Gastroesophageal sphincter (tissue), 4 donors: ENCODE data around the gene RERG. TPM values are rescaled to one million over a fixed set of nuclear protein-coding genes. Genes with fewer than 3 reads are reported as not detected.

Source experiments
- ATAC-seq: fragments of 150-250 bp; one replicate; pipeline ENCODE4 v1.9.1; 2016; ENCODE audit warnings: mild to moderate bottlenecking, moderate library complexity
- H3K27ac ChIP-seq, 4 donors: fragments of 200-600 bp; sonication (generic) in 3 of 4; 1 replicate in 3 of 4; 2 replicates in 1 of 4; pipeline ENCODE4 v1.5.1; 2016 to 2019
- H3K27me3 ChIP-seq: fragments of 200-600 bp; sonication (generic); one replicate; pipeline ENCODE4 v1.5.1; 2019
- H3K36me3 ChIP-seq, 2 donors: fragments of 200-600 bp; sonication (generic); one replicate each; pipeline ENCODE4 v1.5.1; 2019; ENCODE audit warnings: control low read depth in 1 of 2
- H3K4me1 ChIP-seq, 3 donors: fragments of 200-600 bp; sonication (generic); 1 replicate in 2 of 3; 2 replicates in 1 of 3; pipeline ENCODE4 v1.5.1; 2016 to 2019; ENCODE audit warnings: control low read depth in 2 of 3
- H3K4me3 ChIP-seq, 2 donors: fragments of 200-600 bp; sonication (generic); one replicate each; pipeline ENCODE4 v1.5.1; 2019; ENCODE audit warnings: mild to moderate bottlenecking in 1 of 2, moderate library complexity in 1 of 2
- H3K9me3 ChIP-seq, 3 donors: fragments of 200-600 bp; sonication (generic); one replicate each; pipeline ENCODE4 v1.5.1; 2017 to 2019; ENCODE audit warnings: control low read depth in 2 of 3
- CTCF ChIP-seq, 4 experiments: fragments of 200-600 bp in 2 of 4; fragments of 450-650 bp in 2 of 4; sonication (generic) in 1 of 4; IDR thresholded peaks; one replicate each; pipeline ENCODE4 v1.5.1; 2017 to 2019; ENCODE audit warnings: antibody characterized with exemption in 4 of 4, mild to moderate bottlenecking in 2 of 4, moderate library complexity in 2 of 4
- EP300 ChIP-seq: sonication (generic); formaldehyde crosslinking; IDR thresholded peaks from one replicate; pipeline ENCODE4 v1.6.1; 2017; ENCODE audit warnings: antibody characterized with exemption, mild to moderate bottlenecking
- POLR2A ChIP-seq, 2 donors: fragments of 450-650 bp; IDR thresholded peaks; one replicate each; pipeline ENCODE4 v1.6.1; 2017; ENCODE audit warnings: antibody characterized with exemption in 2 of 2, mild to moderate bottlenecking in 2 of 2, moderate library complexity in 1 of 2
- POLR2AphosphoS5 ChIP-seq: sonication (generic); formaldehyde crosslinking; IDR thresholded peaks from one replicate; pipeline ENCODE4 v1.6.1; 2017; ENCODE audit warnings: antibody characterized with exemption
- WGBS, 2 donors: methylation state at CpG; one replicate each; pipeline ENCODE4 v1.1.5; 2018; ENCODE audit warnings: low coverage in 1 of 2; 5-methylcytosine and 5-hydroxymethylcytosine counted together
- total RNA-seq, 4 donors: library from RNA; depleted of rRNA; stranded (reverse); fragments of >200 nt; gene quantifications; one replicate each; pipeline ENCODE4 v1.1.0, GENCODE V29; 2016

The RERG gene
- total RNA-seq, 4 donors from 2014 or later, result 13.6 to 32.0 (median 19.8) TPM

- Histone ChIP-seq H3K9me3 (no peaks in the 10 kb centered on the region), H3K27me3 (no peaks in the 10 kb centered on the region), H3K4me1 (peaks cover 5 to 60% (median 25%) of the 10 kb centered on the region in 3 donors), H3K27ac (peak overlapping the region in 2 of 4 donors; percentile 16 to 36), H3K4me3 (no peak overlapping the region), H3K36me3 (no peaks in the 10 kb centered on the region)
- peak; percentile 46 for ATAC-seq
- WGBS, 2 donors, result 45 to 62% methylated on average over 4 to 5 of the region's 5 CpGs
- TF ChIP-seq POLR2A (IDR thresholded peaks at IDR 0.05), result no peak
- TF ChIP-seq CTCF (IDR thresholded peaks at IDR 0.05), result peak; percentile 42 to 80 (median 69)
- TF ChIP-seq EP300, result no peak
- peak; percentile 14 for TF ChIP-seq POLR2AphosphoS5
Measured at GRCh38 chr12:15151161-15152091, 69.8 kb downstream of the RERG start.

DNA sequence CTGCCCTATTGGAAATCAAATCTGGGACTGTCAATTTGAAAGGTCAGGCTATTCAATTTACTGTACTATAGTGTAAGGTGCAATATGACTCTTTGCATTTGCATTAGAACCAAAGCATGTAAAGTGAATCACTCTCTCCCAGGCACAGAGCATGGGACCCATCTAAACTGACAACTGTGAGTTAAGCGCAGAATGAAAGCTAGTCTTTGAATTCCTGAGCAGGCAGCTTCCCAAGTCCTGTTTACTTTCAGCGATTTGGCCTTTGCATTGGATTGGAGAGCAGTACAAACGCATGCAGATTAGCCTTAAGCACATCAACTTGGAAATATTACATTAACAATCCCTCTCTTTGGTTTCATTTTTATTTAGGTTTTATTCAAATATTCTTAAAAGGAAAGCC, 74.6 kb downstream of the RERG start:
- Histone ChIP-seq H3K4me1 (peaks cover 0 to 25% (median 3%) of the 10 kb centered on the region in 3 donors), H3K36me3 (no peaks in the 10 kb centered on the region), H3K4me3 (peak overlapping the region in 1 of 2 donors; percentile 13), H3K27ac (peak overlapping the region in 2 of 4 donors; percentile 11 to 47), H3K27me3 (no peaks in the 10 kb centered on the region), H3K9me3 (no peaks in the 10 kb centered on the region)
- ATAC-seq, result no peak
- TF ChIP-seq POLR2A (IDR thresholded peaks at IDR 0.05), result no peak
- TF ChIP-seq EP300, result no peak
- TF ChIP-seq POLR2AphosphoS5, result peak; percentile 17
- no peak for TF ChIP-seq CTCF (IDR thresholded peaks at IDR 0.05)
- WGBS, 2 donors, result 9 to 11% methylated on average over 3 of the region's 3 CpGs

DNA sequence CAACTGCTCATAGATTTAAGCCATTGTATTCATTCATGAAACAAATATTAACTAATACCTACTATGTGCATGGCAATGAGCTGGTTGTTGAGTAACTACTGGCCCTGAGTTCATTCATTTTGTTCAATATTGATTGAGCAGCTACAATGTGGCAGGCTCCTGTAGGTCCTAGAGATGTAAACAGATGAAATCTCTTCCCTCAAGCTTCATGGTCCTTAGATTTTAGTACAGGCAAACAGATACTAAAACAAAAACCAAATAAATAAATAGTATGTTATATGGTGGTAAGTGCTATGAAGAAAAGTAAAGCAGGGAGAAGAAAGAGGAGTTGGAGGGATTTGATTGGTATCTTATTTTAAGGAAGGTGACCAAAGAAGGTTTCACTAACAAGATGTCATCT, 77.8 kb downstream of the RERG start:
- TF ChIP-seq POLR2AphosphoS5 (no peak), CTCF (IDR thresholded peaks at IDR 0.05) (no peak), EP300 (no peak), POLR2A (IDR thresholded peaks at IDR 0.05) (no peak)
- Histone ChIP-seq H3K4me1 (peaks cover 0 to 19% (median 0%) of the 10 kb centered on the region in 3 donors), H3K36me3 (no peaks in the 10 kb centered on the region), H3K27me3 (no peaks in the 10 kb centered on the region), H3K9me3 (no peaks in the 10 kb centered on the region), H3K4me3 (no peak overlapping the region), H3K27ac (no peak overlapping the region)
- ATAC-seq, result no peak

- peaks cover 0 to 16% (median 0%) of the 10 kb centered on the region in 3 donors for H3K4me1 ChIP-seq
- TF ChIP-seq POLR2AphosphoS5 (no peak), POLR2A (IDR thresholded peaks at IDR 0.05) (no peak), EP300 (no peak), CTCF (IDR thresholded peaks at IDR 0.05) (no peak)
- H3K9me3 ChIP-seq, result no peaks in the 10 kb centered on the region
- WGBS, 2 donors, result 76 to 89% methylated on average over 2 of the region's 2 CpGs
- no peak overlapping the region for H3K27ac ChIP-seq
- no peak for ATAC-seq
- H3K4me3 ChIP-seq, result no peak overlapping the region
- H3K27me3 ChIP-seq, result no peaks in the 10 kb centered on the region
- no peaks in the 10 kb centered on the region for H3K36me3 ChIP-seq
Measured at GRCh38 chr12:15142711-15143110, 78.5 kb downstream of the RERG start.

DNA sequence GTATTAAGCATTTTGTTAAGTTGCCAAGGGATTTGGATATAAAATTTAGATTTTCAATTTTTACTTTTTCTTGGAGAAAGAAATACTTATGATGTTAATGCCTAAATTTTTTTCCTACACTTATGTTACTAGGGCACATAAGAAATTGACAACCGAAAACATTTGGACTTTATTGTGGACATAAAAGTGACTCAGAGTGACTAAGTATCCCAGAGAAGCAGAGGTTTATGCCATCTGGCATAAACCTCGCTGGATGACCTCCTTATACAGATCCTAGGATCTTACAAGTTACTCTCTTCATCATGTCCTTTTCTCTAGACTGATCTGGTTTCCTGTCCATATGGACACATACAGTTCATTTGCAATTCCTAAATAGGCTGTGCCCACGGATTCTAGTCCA, 89.8 kb downstream of the RERG start:
- Histone ChIP-seq H3K27me3 (no peaks in the 10 kb centered on the region), H3K9me3 (no peaks in the 10 kb centered on the region), H3K36me3 (no peaks in the 10 kb centered on the region), H3K4me1 (no peaks in the 10 kb centered on the region), H3K27ac (no peak overlapping the region), H3K4me3 (no peak overlapping the region)
- peak; percentile 65 for ATAC-seq
- no peak for TF ChIP-seq EP300
- TF ChIP-seq POLR2A (IDR thresholded peaks at IDR 0.05), result no peak
- no peak for TF ChIP-seq POLR2AphosphoS5
- TF ChIP-seq CTCF (IDR thresholded peaks at IDR 0.05), result no peak
- 42 to 56% methylated on average over 3 of the region's 3 CpGs for WGBS, 2 donors
